ENCODE data around the gene TGIF1.

The TGIF1 gene

DNA sequence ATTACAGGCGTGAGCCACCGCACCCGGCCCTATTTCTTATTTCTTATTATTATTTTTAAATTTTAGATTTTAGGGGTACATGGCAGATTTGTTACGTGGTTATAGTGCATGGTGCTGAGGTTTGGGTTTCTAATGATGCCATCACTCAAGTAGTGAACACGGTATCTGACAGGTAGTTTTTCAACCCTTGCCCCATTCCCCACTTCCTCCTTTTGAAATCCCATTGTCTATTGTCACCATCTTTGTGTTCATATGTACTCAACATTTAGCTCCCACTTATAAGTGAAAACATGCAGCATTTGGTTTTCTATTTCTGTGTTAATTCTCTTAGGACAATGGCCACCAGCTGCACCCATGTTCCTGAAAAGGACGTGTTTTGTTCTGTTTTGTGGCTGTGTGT lies 39.5 kb downstream of the TGIF1 start:
- TF ChIP-seq, protein P1, sequence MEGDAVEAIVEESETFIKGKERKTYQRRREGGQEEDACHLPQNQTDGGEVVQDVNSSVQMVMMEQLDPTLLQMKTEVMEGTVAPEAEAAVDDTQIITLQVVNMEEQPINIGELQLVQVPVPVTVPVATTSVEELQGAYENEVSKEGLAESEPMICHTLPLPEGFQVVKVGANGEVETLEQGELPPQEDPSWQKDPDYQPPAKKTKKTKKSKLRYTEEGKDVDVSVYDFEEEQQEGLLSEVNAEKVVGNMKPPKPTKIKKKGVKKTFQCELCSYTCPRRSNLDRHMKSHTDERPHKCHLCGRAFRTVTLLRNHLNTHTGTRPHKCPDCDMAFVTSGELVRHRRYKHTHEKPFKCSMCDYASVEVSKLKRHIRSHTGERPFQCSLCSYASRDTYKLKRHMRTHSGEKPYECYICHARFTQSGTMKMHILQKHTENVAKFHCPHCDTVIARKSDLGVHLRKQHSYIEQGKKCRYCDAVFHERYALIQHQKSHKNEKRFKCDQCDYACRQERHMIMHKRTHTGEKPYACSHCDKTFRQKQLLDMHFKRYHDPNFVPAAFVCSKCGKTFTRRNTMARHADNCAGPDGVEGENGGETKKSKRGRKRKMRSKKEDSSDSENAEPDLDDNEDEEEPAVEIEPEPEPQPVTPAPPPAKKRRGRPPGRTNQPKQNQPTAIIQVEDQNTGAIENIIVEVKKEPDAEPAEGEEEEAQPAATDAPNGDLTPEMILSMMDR (IDR thresholded peaks at IDR 0.05; ENCODE audit: low read depth, low read length): no peak

DNA sequence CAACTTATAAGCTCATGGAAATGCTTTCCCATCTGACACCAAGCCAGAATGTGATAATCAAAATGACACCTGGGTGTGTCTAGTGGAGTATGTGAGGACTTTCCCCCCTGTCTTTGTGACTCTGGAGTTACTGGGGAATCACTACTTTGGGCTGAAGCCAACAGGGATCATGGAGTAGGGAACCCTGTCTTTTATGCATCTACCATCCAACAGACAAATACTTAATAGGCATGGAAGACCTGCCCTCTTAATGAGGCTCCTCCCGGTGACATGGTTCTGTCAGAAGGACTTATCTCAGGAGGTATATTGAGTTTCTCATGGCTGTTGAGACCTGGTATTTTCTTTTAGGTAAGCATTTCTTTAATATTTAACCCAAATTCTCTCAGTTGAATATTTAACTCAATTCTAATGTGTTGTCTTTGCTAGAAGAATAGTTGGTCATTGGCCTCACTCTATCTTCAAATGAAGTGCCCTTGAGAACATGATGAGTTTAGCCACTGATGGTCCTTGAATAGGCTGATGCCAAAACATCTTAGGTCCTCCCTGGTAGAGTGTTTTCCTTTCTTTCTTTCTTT lies 42.1 kb downstream of the TGIF1 start:
- TF ChIP-seq, protein P1 (IDR thresholded peaks at IDR 0.05; ENCODE audit: low read depth, low read length): no peak
- H3K4me3 ChIP-seq (ENCODE audit: low read depth, low read length): no peak overlapping the region

More for the DNA sequence above, 39.5 kb downstream of the TGIF1 start:
- H3K4me3 ChIP-seq (ENCODE audit: low read depth, low read length): no peak overlapping the region

DNA sequence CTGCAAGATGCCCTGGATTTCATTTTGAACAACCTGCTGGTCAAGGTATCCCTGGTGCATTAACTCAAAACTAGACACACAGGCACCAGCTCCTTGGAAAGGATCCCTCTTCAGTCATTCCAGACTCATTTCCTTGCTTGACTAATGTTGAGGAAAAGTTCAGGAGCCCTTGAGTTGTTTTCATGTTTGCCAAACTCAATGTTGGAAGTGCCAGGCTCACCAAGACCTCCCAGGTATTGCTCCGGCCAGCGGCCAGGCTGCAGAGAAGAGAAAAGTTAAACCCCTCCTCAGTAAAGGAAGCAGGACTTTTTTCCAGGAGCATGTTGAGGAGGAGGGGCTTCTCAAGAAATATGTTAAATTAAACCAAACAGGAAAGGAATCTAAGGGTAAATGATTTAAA lies 42.7 kb downstream of the TGIF1 start:
- TF ChIP-seq, protein P1 (IDR thresholded peaks at IDR 0.05; ENCODE audit: low read depth, low read length): no peak
- no peak overlapping the region for H3K4me3 ChIP-seq (ENCODE audit: low read depth, low read length)

DNA sequence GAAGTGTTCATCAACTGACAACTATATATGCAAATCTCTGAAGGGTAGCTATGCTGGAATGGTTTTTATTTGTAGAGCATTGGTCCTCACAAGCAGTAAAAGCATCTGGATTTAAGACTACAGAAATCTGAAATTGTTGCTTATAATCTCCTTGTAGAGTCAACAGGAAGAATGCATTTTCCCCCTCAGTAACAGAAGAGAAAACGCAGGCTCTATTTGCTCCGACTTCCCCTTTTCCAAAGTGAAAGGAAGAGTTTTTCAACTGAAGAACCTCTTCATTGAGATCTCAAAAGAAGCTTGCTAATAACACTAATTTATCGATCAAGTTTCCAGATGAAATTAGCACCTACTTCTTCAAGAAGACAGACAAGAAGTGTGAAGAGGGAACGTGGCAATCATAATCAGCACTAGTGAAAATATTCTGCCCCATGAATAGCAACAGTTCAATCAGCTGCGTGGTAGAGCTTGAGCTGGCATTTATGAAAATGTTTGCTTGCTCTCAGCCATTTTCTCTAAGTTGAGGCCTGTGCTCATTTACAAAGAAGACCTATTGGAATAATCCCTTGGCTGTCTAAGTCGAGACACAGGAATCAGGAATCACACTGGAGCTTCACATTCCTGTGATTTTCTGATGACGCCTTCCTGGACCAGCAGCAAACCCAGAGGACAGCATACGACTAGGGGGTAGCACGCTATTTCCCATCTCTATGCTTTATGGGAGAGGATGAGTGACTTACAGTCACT lies 43.7 kb downstream of the TGIF1 start:
- no peak overlapping the region for H3K4me3 ChIP-seq (ENCODE audit: low read depth, low read length)
- TF ChIP-seq, protein P1 (IDR thresholded peaks at IDR 0.05; ENCODE audit: low read depth, low read length): no peak

DNA sequence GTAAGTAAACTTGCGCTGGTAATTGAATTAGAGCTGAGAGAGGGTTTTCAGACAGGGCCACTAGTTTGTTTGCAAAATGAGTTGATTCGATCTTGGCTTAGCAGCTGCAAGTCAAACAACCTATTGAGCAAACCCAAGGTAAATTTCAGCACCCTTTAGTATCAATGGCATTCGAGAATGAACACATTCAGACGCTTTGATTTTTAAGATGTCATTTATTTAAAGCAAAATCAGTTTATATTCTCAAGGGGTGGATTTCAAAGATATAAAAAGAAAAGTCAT lies 44.2 kb downstream of the TGIF1 start:
- TF ChIP-seq, protein P1 (IDR thresholded peaks at IDR 0.05; ENCODE audit: low read depth, low read length): no peak
- no peak overlapping the region for H3K4me3 ChIP-seq (ENCODE audit: low read depth, low read length)

DNA sequence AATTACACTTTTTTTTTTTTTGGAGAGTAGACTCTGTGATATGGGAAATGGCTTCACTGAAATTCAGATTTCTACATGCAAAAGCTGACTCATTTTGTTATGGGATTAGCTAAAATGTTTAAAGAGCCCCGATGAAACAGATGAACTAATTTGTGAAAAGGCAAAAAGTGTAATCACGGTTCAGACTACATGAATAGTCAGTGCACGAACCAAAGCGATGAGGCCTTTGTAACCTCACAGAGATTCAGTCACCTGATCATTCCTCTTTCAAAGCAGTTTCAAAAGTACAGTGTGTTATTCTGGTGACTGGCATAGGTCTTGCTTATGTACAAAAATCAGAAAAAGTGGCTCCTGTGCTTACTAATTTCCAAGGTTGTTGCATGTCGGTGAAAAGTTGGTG lies 44.6 kb downstream of the TGIF1 start:
- TF ChIP-seq, protein P1 (IDR thresholded peaks at IDR 0.05; ENCODE audit: low read depth, low read length): no peak
- H3K4me3 ChIP-seq (ENCODE audit: low read depth, low read length): no peak overlapping the region

DNA sequence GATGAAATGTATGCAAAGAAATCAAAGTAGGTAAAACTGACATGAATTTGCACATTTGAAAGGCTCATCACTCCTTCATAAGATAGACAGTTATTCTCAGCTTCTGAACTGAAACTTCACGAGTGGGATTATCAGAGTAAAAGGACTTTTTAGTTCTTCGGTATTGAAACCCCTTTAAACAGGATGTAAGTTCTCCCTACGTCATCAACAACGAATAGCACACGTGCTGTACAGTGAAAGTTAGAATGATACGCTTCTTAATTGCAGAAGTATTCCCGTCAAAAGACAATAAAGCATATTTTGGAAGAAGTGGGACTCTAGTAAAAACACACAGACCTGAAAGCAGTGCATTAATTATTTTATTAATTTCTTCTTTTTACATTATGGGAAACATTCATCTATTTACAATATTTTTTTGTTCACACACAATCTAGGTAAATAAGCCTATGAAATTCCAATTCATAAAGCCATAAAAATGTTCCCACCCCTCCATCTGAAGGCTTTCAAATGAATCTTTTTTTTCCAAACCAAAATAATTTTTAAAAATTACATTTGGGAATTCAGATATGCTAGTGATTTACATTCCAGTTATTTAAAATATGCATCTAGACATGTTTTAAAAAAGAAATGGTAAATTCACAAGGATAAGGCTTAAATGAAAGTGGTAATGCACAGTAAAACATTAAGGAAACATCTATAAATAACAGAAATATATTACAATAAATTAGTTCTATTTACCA lies 45.9 kb downstream of the TGIF1 start:
- H3K4me3 ChIP-seq (ENCODE audit: low read depth, low read length): no peak overlapping the region
- TF ChIP-seq, protein P1 (IDR thresholded peaks at IDR 0.05; ENCODE audit: low read depth, low read length): no peak

All from WI38 (cell line).